AG10803 (cell line): ENCODE data around the gene KIF2C.
A peak's percentile ranks its signal among the peaks of the same experiment; 100 is the strongest.

Experiments
- DNase-seq: peaks from one replicate; pipeline ENCODE4 v3.0.0; 2010; ENCODE audit warnings: low read depth
- H3K4me3 ChIP-seq: 2 replicates; pipeline ENCODE4 v1.5.1; 2011; ENCODE audit warnings: mild to moderate bottlenecking, low read length, control low read depth
- CTCF ChIP-seq: conservative IDR thresholded peaks from 2 replicates; pipeline ENCODE4 v1.5.1; 2011; ENCODE audit warnings: mild to moderate bottlenecking, low read length, control low read depth, inconsistent platforms

KIF2C gene

GRCh38 chr1:44775078-44775929 lies 35.7 kb downstream of the KIF2C start, which contains the start of gene RPS8:
RPS8 (plus strand) TSS chr1:44775540; CDS start chr1:44775597, 57 bp downstream.
- DNase-seq: peak; percentile 92
- TF ChIP-seq CTCF: no peak
- peak within 1 kb of the TSS; percentile 91 for H3K4me3 ChIP-seq

- H3K4me3 ChIP-seq: peak overlapping the region; percentile 91
- peak; percentile 17 for DNase-seq
- TF ChIP-seq CTCF: no peak
Observed at GRCh38 chr1:44775930-44776729, 36.5 kb downstream of the KIF2C start.

- peak overlapping the region; percentile 91 for H3K4me3 ChIP-seq
- no peak for TF ChIP-seq CTCF
- no peak for DNase-seq
Observed at GRCh38 chr1:44776730-44777068, 37.1 kb downstream of the KIF2C start.

- DNase-seq: no peak
- peak overlapping the region; percentile 91; the same call in 1 of the 2 replicates for H3K4me3 ChIP-seq
- TF ChIP-seq CTCF: no peak
Observed at GRCh38 chr1:44777547-44777946, 37.9 kb downstream of the KIF2C start.

- no peak for TF ChIP-seq CTCF
- peak overlapping the region; percentile 20; the same call in 1 of the 2 replicates for H3K4me3 ChIP-seq
- DNase-seq: no peak
Observed at GRCh38 chr1:44777969-44778635, 38.5 kb downstream of the KIF2C start.

- no peak overlapping the region for H3K4me3 ChIP-seq
- no peak for DNase-seq
- no peak for TF ChIP-seq CTCF
Observed at GRCh38 chr1:44778705-44779576, 39.3 kb downstream of the KIF2C start.
